Measurements from ENCODE around the gene EXOC3.

Gene EXOC3

GRCh38 chr5:434443-435146 lies 8.4 kb upstream of the EXOC3 start:
- H3K4me1 ChIP-seq (ENCODE audit: insufficient read depth, low read length, severe bottlenecking) = peaks cover 10% of the 10 kb centered on the region
- no peaks in the 10 kb centered on the region for H3K79me2 ChIP-seq (ENCODE audit: insufficient read depth, low read length)
- H3K9ac ChIP-seq (ENCODE audit: low read length) = no peak overlapping the region
- H3K27ac ChIP-seq (ENCODE audit: low read depth, low read length, poor library complexity, severe bottlenecking) = no peak overlapping the region
- H3K9me3 ChIP-seq (ENCODE audit: low read length) = no peaks in the 10 kb centered on the region
- no peaks in the 10 kb centered on the region for H3K27me3 ChIP-seq (ENCODE audit: insufficient read depth, low read length)
- H3F3A ChIP-seq (ENCODE audit: insufficient read depth, low read length) = no peaks in the 10 kb centered on the region
- H3K9me2 ChIP-seq (ENCODE audit: low read depth, low read length) = no peaks in the 10 kb centered on the region
- H3K4me3 ChIP-seq (ENCODE audit: low read depth, low read length, poor library complexity, severe bottlenecking) = no peak overlapping the region
- no peaks in the 10 kb centered on the region for H4K20me1 ChIP-seq (ENCODE audit: insufficient read depth, low read length)
- peaks cover 5% of the 10 kb centered on the region for H3K36me3 ChIP-seq (ENCODE audit: insufficient read depth, low read length)
- H3K4me2 ChIP-seq (ENCODE audit: low read length) = no peak overlapping the region
- no peak overlapping the region for H2AFZ ChIP-seq (ENCODE audit: low read length)
- TF ChIP-seq CTCF (IDR thresholded peaks at IDR 0.05; ENCODE audit: low read length) (no peak), EZH2 (IDR thresholded peaks at IDR 0.05; ENCODE audit: borderline replicate concordance, low read length) (no peak)

DNA sequence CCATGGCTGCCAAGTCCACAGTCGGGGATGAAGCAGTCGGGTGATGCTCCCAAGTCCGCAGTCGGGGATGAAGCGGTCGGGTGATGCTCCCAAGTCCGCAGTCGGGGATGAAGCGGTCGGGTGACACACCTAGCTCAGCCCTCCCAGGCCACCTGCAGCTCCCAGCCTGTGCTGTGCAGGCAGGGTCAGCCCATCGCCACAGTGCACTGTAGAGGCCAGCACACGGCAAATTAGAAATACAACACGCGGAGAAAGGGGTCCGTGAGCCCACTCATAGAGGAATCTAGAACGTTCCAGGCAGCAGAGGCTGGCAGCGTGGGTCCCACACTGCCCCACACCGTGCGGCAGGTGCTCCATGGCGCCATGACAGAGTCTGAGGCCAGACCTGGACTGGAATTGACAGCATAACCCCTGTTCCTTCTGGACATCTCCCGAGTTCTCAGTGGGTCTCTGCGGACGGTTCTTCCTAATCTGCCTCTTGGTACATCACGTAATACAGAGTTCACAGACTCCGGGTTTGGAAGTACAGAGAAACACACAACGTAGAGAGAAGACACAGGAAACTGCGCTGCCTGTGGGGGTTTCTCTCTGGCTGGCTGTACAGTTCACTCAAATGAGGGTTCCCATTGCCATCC lies 7.7 kb upstream of the EXOC3 start:
- Histone ChIP-seq H2AFZ (ENCODE audit: low read length) (no peak overlapping the region), H3K27me3 (ENCODE audit: insufficient read depth, low read length) (no peaks in the 10 kb centered on the region), H3K36me3 (ENCODE audit: insufficient read depth, low read length) (peaks cover 4% of the 10 kb centered on the region), H3K4me2 (ENCODE audit: low read length) (no peak overlapping the region), H3K4me1 (ENCODE audit: insufficient read depth, low read length, severe bottlenecking) (peaks cover 16% of the 10 kb centered on the region), H3K4me3 (ENCODE audit: low read depth, low read length, poor library complexity, severe bottlenecking) (no peak overlapping the region), H3F3A (ENCODE audit: insufficient read depth, low read length) (no peaks in the 10 kb centered on the region), H3K9me3 (ENCODE audit: low read length) (no peaks in the 10 kb centered on the region), H3K9ac (ENCODE audit: low read length) (no peak overlapping the region), H3K79me2 (ENCODE audit: insufficient read depth, low read length) (no peaks in the 10 kb centered on the region), H3K27ac (ENCODE audit: low read depth, low read length, poor library complexity, severe bottlenecking) (no peak overlapping the region), H3K9me2 (ENCODE audit: low read depth, low read length) (no peaks in the 10 kb centered on the region), H4K20me1 (ENCODE audit: insufficient read depth, low read length) (no peaks in the 10 kb centered on the region)
- TF ChIP-seq EZH2 (IDR thresholded peaks at IDR 0.05; ENCODE audit: borderline replicate concordance, low read length) = no peak
- TF ChIP-seq CTCF (IDR thresholded peaks at IDR 0.05; ENCODE audit: low read length) = no peak

GRCh38 chr5:435961-436640 lies 6.9 kb upstream of the EXOC3 start:
- Histone ChIP-seq H3K4me3 (ENCODE audit: low read depth, low read length, poor library complexity, severe bottlenecking) (no peak overlapping the region), H3K36me3 (ENCODE audit: insufficient read depth, low read length) (no peaks in the 10 kb centered on the region; the same call in 1 of the 2 replicates), H3K9me3 (ENCODE audit: low read length) (no peaks in the 10 kb centered on the region), H3K9ac (ENCODE audit: low read length) (no peak overlapping the region), H4K20me1 (ENCODE audit: insufficient read depth, low read length) (no peaks in the 10 kb centered on the region), H2AFZ (ENCODE audit: low read length) (no peak overlapping the region), H3K4me2 (ENCODE audit: low read length) (no peak overlapping the region), H3K79me2 (ENCODE audit: insufficient read depth, low read length) (no peaks in the 10 kb centered on the region), H3K9me2 (ENCODE audit: low read depth, low read length) (no peaks in the 10 kb centered on the region), H3K27me3 (ENCODE audit: insufficient read depth, low read length) (no peaks in the 10 kb centered on the region), H3F3A (ENCODE audit: insufficient read depth, low read length) (no peaks in the 10 kb centered on the region), H3K4me1 (ENCODE audit: insufficient read depth, low read length, severe bottlenecking) (peaks cover 15% of the 10 kb centered on the region), H3K27ac (ENCODE audit: low read depth, low read length, poor library complexity, severe bottlenecking) (no peak overlapping the region)
- peak; percentile 37; the same call in 1 of the 2 replicates for TF ChIP-seq CTCF (IDR thresholded peaks at IDR 0.05; ENCODE audit: low read length)
- TF ChIP-seq EZH2 (IDR thresholded peaks at IDR 0.05; ENCODE audit: borderline replicate concordance, low read length) = no peak

Measured in OCI-LY1 (cell line).